Rectal smooth muscle tissue (tissue), 1 donor: ENCODE data around the gene POC1B.

Source experiments
- H3K27ac ChIP-seq: one replicate; pipeline ENCODE4 v1.7.0; 2013; ENCODE audit warnings: low read depth, low read length, inconsistent platforms
- H3K27me3 ChIP-seq: one replicate; pipeline ENCODE4 v1.7.0; 2013; ENCODE audit warnings: low read length; ENCODE audit not compliant: control insufficient read depth, insufficient read depth
- H3K36me3 ChIP-seq: one replicate; pipeline ENCODE4 v1.7.0; 2013; ENCODE audit warnings: low read length; ENCODE audit not compliant: control insufficient read depth, insufficient read depth
- H3K4me1 ChIP-seq: one replicate; pipeline ENCODE4 v1.7.0; 2013; ENCODE audit warnings: low read length; ENCODE audit not compliant: control insufficient read depth, insufficient read depth
- H3K4me3 ChIP-seq: one replicate; pipeline ENCODE4 v1.7.0; 2013; ENCODE audit warnings: low read length
- H3K9ac ChIP-seq: one replicate; pipeline ENCODE4 v1.7.0; 2013; ENCODE audit warnings: low read length

The POC1B gene

DNA sequence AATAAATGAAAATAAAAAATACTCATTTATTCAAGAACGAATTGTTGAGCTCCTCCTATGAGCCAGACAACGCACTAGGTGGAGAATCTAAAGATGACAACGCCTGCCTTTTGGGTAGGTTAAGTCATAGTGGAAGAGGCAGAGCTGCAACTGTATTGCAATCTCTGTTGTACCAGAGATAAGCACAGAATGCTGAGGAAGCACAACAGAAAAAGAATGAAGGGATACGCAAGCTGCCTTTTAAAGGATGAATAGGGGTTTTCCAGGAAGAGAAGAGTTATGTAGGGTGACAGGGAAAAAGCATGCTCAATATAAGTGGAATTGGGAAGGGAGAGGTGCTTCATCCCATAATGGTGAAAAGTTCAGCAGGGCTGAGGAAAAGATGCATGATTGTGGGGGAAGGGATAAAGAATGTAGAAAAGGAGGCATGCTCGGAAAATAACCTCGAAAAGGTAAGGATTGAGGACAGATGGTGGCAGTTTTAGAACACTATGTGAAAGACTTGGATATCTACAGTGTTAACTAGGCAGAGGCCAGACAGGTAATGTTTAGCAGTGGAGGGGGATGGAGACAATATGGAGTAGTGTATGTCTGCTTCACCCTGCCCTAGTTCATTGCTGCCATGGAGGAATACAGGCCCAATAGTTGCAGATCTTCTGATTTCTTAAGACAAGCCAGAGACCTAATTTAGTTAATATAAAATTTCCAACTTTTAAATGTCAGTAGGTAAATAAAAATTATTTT, 109.6 kb downstream of the POC1B start:
- Histone ChIP-seq H3K9ac (no peak overlapping the region), H3K27me3 (no peaks in the 10 kb centered on the region), H3K4me3 (no peak overlapping the region), H3K4me1 (no peaks in the 10 kb centered on the region), H3K27ac (no peak overlapping the region), H3K36me3 (no peaks in the 10 kb centered on the region)

DNA sequence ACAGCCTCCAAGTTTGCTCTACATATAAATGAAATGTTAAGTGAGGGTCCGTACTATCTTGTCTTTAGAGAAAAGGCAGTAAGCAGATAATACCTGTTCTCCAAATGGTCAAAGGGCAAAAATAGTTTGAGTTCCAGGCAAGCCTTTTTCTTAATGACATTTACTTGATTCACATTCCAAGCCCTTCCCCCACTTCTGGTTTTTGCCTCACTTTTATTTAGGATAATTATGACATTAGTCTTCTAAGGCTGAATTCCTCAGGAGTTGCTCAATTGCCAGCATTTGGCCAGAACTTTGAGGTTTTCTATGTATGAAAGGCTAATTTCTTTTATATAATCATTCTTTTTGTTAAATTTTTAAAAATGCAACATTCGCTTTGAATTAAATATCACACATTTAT, 111.0 kb downstream of the POC1B start:
- Histone ChIP-seq H3K4me3 (no peak overlapping the region), H3K9ac (no peak overlapping the region), H3K4me1 (no peaks in the 10 kb centered on the region), H3K27me3 (no peaks in the 10 kb centered on the region), H3K36me3 (no peaks in the 10 kb centered on the region), H3K27ac (no peak overlapping the region)

DNA sequence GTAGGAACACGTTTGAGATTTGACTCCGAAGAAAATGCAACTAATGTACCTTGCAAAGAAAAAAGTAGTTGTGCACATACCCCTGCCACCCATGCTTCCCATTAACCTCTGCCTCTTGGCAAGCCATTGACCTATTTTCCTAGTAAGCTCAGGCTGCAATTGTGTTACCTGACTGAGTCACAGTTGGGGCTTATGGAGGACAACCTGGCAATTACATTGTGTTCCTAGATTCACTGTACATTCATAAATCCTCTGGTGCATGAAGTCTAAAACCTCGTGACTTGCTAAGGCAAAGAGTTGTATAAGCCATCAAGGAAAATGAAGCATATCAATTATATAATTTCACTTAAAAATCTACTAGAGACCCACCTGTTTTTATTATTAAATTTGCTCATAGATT, 111.5 kb downstream of the POC1B start:
- H3K27ac ChIP-seq = no peak overlapping the region
- no peak overlapping the region for H3K4me3 ChIP-seq
- H3K27me3 ChIP-seq = no peaks in the 10 kb centered on the region
- H3K4me1 ChIP-seq = no peaks in the 10 kb centered on the region
- H3K9ac ChIP-seq = no peak overlapping the region
- H3K36me3 ChIP-seq = no peaks in the 10 kb centered on the region

DNA sequence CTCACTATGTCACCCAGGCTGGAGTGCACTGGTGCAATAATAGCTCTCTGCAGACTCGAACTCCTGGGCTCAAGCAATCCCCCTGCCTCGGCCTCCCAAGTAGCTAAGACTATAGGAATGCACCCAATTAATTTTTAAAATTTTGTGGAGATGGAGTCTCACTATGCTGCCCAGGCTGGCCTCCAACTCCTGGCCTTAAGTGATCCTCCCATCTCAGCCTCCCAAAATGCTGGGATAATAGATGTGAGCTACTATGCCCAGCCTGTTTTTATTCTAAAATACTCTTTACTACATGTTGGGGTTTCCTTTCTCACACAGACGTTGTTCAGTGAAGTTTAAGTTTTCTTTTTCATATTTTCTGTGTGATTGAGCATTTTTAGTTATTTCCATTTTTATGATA, 112.6 kb downstream of the POC1B start:
- Histone ChIP-seq H3K27ac (no peak overlapping the region), H3K9ac (no peak overlapping the region), H3K4me1 (no peaks in the 10 kb centered on the region), H3K36me3 (no peaks in the 10 kb centered on the region), H3K4me3 (no peak overlapping the region), H3K27me3 (no peaks in the 10 kb centered on the region)

DNA sequence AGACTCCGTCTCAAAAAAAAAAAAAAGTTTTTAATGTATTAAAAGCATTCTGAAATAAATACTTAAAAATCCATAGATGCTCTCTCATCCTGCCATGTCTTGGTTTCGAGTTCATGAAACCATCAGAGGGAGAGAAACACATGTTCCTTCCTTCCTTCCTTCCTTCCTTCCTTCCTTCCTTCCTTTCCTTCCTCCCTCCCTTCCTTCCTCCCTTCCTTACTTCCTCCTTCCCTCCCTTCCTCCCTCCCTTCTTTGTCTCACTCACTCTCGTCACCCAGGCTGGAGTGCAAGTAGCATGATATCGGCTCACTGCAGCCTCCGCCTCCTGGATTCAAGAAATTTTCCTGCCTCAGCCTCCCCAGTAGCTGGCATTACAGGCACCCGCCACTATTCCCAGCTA, 113.2 kb downstream of the POC1B start:
- no peaks in the 10 kb centered on the region for H3K4me1 ChIP-seq
- no peak overlapping the region for H3K9ac ChIP-seq
- H3K36me3 ChIP-seq = no peaks in the 10 kb centered on the region
- H3K27ac ChIP-seq = no peak overlapping the region
- no peak overlapping the region for H3K4me3 ChIP-seq
- H3K27me3 ChIP-seq = no peaks in the 10 kb centered on the region

DNA sequence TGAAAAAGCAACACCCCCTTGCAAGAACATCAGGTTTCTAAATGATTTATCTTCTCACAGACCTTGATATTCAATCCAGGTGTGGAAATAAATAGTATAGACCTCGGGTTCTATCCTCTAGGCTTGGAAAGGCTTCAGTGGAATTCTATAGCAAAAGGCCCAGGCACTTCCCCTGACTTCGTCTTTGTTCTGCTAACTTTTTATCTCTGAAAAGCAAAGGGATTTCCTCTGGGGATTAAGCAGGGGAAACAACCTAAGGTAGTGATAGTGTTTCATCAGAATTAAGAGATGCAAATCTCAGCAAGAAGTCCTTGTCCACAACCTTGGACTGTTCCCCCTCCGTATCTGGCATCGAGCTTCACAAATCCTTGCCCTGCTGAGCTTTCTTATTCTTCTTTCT, 114.0 kb downstream of the POC1B start:
- H3K9ac ChIP-seq = no peak overlapping the region
- H3K4me3 ChIP-seq = no peak overlapping the region
- H3K36me3 ChIP-seq = no peaks in the 10 kb centered on the region
- H3K4me1 ChIP-seq = no peaks in the 10 kb centered on the region
- no peak overlapping the region for H3K27ac ChIP-seq
- H3K27me3 ChIP-seq = no peaks in the 10 kb centered on the region

DNA sequence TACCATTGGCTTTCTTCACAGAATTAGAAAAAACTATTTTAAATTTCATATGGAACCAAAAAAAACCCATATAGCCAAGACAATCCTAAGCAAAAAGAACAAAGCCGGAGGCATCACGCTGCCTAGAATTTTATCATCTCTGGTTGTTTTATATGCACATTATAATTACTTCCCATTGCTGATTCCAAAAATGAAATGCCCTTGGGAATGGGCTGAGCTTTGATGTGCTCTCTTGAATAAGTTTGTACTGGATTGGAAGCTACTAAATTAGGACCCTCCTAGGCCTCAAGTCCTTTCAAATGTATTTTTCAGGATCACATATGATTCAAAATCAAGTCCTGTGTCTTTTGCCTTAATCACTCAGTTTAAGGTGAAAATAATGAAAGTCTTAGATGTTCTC, 114.6 kb downstream of the POC1B start:
- H3K4me1 ChIP-seq = no peaks in the 10 kb centered on the region
- H3K9ac ChIP-seq = no peak overlapping the region
- no peak overlapping the region for H3K4me3 ChIP-seq
- no peaks in the 10 kb centered on the region for H3K27me3 ChIP-seq
- H3K27ac ChIP-seq = no peak overlapping the region
- H3K36me3 ChIP-seq = no peaks in the 10 kb centered on the region

DNA sequence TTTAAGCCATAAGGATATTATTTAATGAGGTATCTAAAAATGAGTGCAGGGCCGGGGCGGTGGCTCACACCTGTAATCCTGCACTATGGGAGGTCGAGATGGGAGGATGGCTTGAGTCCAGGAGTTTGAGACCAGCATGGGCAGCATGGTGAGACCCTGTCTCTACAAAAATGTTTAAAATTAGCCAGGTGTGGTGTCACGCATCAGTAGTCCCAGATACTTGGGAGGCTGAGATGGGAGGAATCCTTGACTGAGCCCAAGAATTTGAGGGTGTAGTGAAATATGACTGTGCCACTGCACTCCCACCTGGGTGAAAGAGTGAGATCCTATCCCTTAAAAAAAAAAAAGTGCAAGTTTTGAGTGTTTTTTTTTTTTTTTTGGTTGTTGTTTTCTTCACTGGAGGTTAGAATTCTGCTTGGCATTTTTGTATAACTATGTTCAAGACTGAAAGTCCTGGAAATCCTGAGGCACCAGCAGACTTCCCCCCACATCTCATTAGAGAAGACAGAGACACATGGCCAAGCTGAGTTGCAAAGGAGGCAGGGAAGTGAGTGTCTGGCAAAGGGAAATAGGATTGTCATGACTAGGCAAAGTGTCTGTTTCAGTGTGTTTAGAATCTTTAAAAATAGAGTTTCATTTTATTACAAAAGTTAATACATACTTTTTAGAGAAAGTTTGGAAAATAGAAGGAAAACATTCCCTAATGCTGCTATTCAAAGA, 120.1 kb downstream of the POC1B start:
- Histone ChIP-seq H3K27ac (no peak overlapping the region), H3K9ac (no peak overlapping the region), H3K36me3 (no peaks in the 10 kb centered on the region), H3K27me3 (no peaks in the 10 kb centered on the region), H3K4me1 (no peaks in the 10 kb centered on the region), H3K4me3 (no peak overlapping the region)

DNA sequence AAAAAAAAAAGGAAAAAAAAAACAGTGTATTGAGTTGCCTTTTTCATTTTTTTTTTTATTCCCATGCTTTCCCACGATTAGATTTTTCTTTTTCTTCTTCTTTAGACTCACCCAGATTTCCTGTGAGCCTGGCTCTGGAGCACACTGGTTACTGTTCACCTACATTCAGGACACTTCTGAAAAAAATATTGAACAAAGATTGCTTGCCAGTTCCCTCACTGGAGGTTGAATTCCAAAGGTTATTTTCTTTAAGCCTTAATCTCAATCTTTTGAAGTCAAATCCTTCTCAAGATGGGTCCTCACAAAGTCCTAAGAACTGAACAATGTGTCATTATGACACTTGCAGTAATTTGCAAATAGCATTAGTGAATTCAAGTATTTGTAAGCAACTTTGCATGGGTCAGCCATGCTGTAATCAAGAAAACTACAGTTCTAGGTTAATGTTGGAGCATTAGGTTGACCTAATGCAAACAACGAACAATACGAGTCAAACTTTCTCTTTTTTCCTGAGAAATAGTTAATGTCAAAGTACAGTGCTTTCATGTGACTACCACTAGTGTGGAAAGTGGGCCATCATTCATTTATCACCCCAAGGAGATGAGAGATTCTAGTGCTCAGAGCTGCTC, 124.3 kb downstream of the POC1B start:
- Histone ChIP-seq H3K9ac (no peak overlapping the region), H3K4me1 (no peaks in the 10 kb centered on the region), H3K27me3 (no peaks in the 10 kb centered on the region), H3K36me3 (no peaks in the 10 kb centered on the region), H3K27ac (no peak overlapping the region), H3K4me3 (no peak overlapping the region)

DNA sequence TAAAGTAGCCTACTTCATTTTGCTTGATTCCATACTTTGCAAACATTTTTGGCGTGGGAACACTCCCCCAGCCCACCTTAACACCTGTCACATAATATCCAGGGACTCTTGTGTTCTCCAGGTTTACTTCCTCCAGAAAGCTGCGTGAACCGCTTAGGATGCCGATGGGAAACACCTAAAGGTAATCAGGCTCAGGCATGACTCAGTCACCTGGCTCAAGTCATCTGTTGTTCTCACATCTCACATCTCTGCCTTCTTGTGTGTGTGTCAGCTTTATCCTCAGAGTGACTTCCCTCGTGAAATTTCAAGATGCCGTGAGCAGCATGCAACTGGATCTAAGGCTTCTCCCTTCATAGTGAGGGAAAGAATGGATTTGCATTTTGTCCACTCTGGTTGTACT, 125.4 kb downstream of the POC1B start:
- Histone ChIP-seq H3K4me1 (no peaks in the 10 kb centered on the region), H3K27me3 (no peaks in the 10 kb centered on the region), H3K36me3 (no peaks in the 10 kb centered on the region), H3K9ac (no peak overlapping the region), H3K4me3 (no peak overlapping the region), H3K27ac (no peak overlapping the region)

DNA sequence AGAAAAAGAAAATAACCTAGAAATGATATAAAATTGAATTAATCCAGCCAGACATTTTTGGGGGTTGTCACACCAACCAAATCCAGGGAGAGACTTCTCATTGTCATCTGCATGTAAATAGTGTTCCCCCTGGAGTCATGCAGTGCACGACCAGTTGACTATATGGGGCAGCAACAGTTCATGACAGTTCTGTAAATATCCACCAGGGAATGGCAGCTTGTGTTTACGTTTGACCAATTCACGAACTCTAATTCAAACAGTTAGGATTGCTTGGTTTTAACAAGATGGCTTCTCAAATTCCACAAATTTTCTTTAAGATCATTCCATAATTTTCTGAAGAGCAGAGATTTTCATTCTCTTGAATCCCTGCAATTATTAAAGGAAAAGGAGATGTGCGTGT, 130.1 kb downstream of the POC1B start:
- Histone ChIP-seq H3K27me3 (no peaks in the 10 kb centered on the region), H3K36me3 (no peaks in the 10 kb centered on the region), H3K9ac (no peak overlapping the region), H3K4me3 (no peak overlapping the region), H3K4me1 (no peaks in the 10 kb centered on the region), H3K27ac (no peak overlapping the region)

DNA sequence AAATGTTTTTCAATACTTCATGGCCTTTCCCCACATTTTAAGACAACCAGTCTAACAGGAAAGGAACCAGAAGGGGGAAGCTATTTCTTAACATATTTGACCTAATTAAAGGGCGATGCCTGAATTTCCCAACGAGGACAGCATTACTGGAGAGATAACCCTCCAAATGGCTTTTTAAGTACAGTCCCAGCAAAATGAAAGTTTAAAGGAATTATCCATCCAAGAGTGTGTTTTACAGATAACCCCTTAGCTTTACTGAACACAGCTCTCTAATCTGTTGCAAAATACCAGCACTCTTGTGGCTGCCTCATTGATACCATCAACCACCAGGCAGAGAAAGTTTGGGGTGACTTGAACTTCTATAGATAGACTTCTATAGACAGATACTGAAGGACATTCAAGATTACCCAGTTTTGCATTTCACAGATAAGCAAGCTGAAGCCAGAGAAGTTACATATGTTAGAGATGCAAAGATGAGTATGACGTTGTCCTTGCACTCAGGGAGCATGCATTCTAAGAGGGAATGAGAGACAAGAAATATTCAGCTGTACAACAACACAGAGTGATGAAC, 132.2 kb downstream of the POC1B start:
- no peak overlapping the region for H3K9ac ChIP-seq
- H3K4me1 ChIP-seq = no peaks in the 10 kb centered on the region
- no peaks in the 10 kb centered on the region for H3K27me3 ChIP-seq
- H3K4me3 ChIP-seq = no peak overlapping the region
- H3K27ac ChIP-seq = no peak overlapping the region
- no peaks in the 10 kb centered on the region for H3K36me3 ChIP-seq
